GM12891 (cell line): ENCODE data around the gene APBA2.

Experiments
- POLR2A ChIP-seq: IDR thresholded peaks from 2 replicates; pipeline ENCODE4 v1.6.1; 2011; ENCODE audit warnings: low read depth, low read length, control low read depth
- POLR2AphosphoS5 ChIP-seq: IDR thresholded peaks from 2 replicates; pipeline ENCODE4 v1.6.1; 2011; ENCODE audit warnings: low read depth, low read length, control low read depth

- TF ChIP-seq POLR2A, result no peak
- TF ChIP-seq POLR2AphosphoS5, result no peak
Observed at GRCh38 chr15:28969511-28970085, 83.8 kb downstream of the APBA2 start.
